Keratinocyte (primary cell): Measurements from ENCODE around the gene TTYH2. TPM values are rescaled to one million over a fixed set of nuclear protein-coding genes. Genes with fewer than 3 reads are reported as not detected.

Source experiments
- DNase-seq: peaks from one replicate; pipeline ENCODE4 v3.0.0-alpha.2; 2011; ENCODE audit warnings: low read depth, missing footprints, low spot score
- FAIRE-seq: peaks from 2 replicates; lab custom pipeline; 2011; peaks lifted over from hg19 to GRCh38; lab: Jason Lieb, UNC
- H2AFZ ChIP-seq: 2 replicates; pipeline ENCODE4 v1.6.0; 2012; ENCODE audit warnings: low read length, control low read depth, inconsistent platforms; ENCODE audit not compliant: control insufficient read depth
- H3K27ac ChIP-seq: 2 replicates; pipeline ENCODE4 v1.5.1; 2011; ENCODE audit warnings: low read length; ENCODE audit not compliant: control insufficient read depth, insufficient read depth
- H3K27me3 ChIP-seq: 3 replicates; pipeline ENCODE4 v1.6.0; 2011; ENCODE audit warnings: low read length; ENCODE audit not compliant: control insufficient read depth, insufficient read depth; ENCODE audit errors: extremely low read depth
- H3K36me3 ChIP-seq, 2 experiments: 2 replicates in 1 of 2; 3 replicates in 1 of 2; pipeline ENCODE4 v1.5.1; 2011; ENCODE audit warnings: low read length in 2 of 2, mild to moderate bottlenecking in 1 of 2; ENCODE audit not compliant: control insufficient read depth in 2 of 2, insufficient read depth in 2 of 2; ENCODE audit errors: extremely low read depth in 1 of 2
- H3K4me1 ChIP-seq: 3 replicates; pipeline ENCODE4 v1.5.1; 2011; ENCODE audit warnings: low read length; ENCODE audit not compliant: control insufficient read depth, insufficient read depth; ENCODE audit errors: extremely low read depth
- H3K4me2 ChIP-seq: 3 replicates; pipeline ENCODE4 v1.6.0; 2011; ENCODE audit warnings: low read depth, low read length; ENCODE audit not compliant: control insufficient read depth, insufficient read depth; ENCODE audit errors: extremely low read depth
- H3K4me3 ChIP-seq, 3 experiments: fragments of 200-600 bp in 1 of 3; sonication (generic) in 1 of 3; 2 replicates in 2 of 3; 3 replicates in 1 of 3; pipeline ENCODE4 v1.5.1; 2011 to 2016; ENCODE audit warnings: low read length in 3 of 3, mild to moderate bottlenecking in 3 of 3, control low read depth in 2 of 3, inconsistent platforms in 1 of 3, low read depth in 1 of 3, mixed read lengths in 1 of 3, mixed run types in 1 of 3, moderate library complexity in 1 of 3; ENCODE audit not compliant: control insufficient read depth in 2 of 3, insufficient read depth in 2 of 3; ENCODE audit errors: extremely low read depth in 1 of 3
- H3K79me2 ChIP-seq: 2 replicates; pipeline ENCODE4 v1.6.0; 2012; ENCODE audit warnings: low read length; ENCODE audit not compliant: control insufficient read depth, insufficient read depth
- H3K9ac ChIP-seq: 3 replicates; pipeline ENCODE4 v1.6.0; 2011; ENCODE audit warnings: low read length; ENCODE audit not compliant: control insufficient read depth, insufficient read depth; ENCODE audit errors: extremely low read depth
- H3K9me1 ChIP-seq: 3 replicates; pipeline ENCODE4 v1.6.0; 2011; ENCODE audit warnings: low read length; ENCODE audit not compliant: control insufficient read depth, insufficient read depth; ENCODE audit errors: extremely low read depth
- H3K9me3 ChIP-seq: 2 replicates; pipeline ENCODE4 v1.5.1; 2012; ENCODE audit warnings: low read depth, low read length; ENCODE audit not compliant: control insufficient read depth
- H4K20me1 ChIP-seq: 3 replicates; pipeline ENCODE4 v1.6.0; 2011; ENCODE audit warnings: low read length; ENCODE audit not compliant: control insufficient read depth, insufficient read depth; ENCODE audit errors: extremely low read depth
- CTCF ChIP-seq, 3 experiments: IDR thresholded peaks in 1 of 3; conservative IDR thresholded peaks in 1 of 3; optimal IDR thresholded peaks in 1 of 3; 2 replicates in 2 of 3; 3 replicates in 1 of 3; pipeline versions ENCODE3 to v1.5.1; 2011; ENCODE audit warnings: low read length in 3 of 3, mild to moderate bottlenecking in 3 of 3, moderate library complexity in 2 of 3, control low read depth in 1 of 3, inconsistent platforms in 1 of 3; ENCODE audit not compliant: insufficient read depth in 2 of 3; ENCODE audit errors: extremely low read depth in 1 of 3
- EZH2 ChIP-seq: IDR thresholded peaks from one replicate; pipeline ENCODE4 v1.6.1; 2012; ENCODE audit warnings: inconsistent platforms, mild to moderate bottlenecking, low read length, moderate library complexity
- dilution Hi-C: fragments of 300-500 bp; cut with MboI; formaldehyde crosslinking; loops from one replicate; pipeline ENCODE4 v1.7.0; 2020; ENCODE audit warnings: low sequenced_read_pairs; ENCODE audit not compliant: extremely low pct_ligation_motif_present
- polyA plus RNA-seq, 5 experiments: library from polyadenylated mRNA; depleted of rRNA in 3 of 5; stranded (reverse) in 3 of 5; stranded (forward) in 1 of 5; unstranded in 1 of 5; fragments of >200 nt; gene quantifications; 1 replicate in 1 of 5; 2 replicates in 3 of 5; 3 replicates in 1 of 5; pipeline versions ENCODE4 v1.2.1 to v1.2.3, GENCODE V29; 2011 to 2012; ENCODE audit warnings: missing spikeins in 2 of 5, low read depth in 1 of 5, low replicate concordance in 1 of 5

The TTYH2 gene
- polyA plus RNA-seq, 1 donor (not counting 4 experiments of a cell fraction or from before 2014, with no cell fraction given) = 3.7 TPM

DNA sequence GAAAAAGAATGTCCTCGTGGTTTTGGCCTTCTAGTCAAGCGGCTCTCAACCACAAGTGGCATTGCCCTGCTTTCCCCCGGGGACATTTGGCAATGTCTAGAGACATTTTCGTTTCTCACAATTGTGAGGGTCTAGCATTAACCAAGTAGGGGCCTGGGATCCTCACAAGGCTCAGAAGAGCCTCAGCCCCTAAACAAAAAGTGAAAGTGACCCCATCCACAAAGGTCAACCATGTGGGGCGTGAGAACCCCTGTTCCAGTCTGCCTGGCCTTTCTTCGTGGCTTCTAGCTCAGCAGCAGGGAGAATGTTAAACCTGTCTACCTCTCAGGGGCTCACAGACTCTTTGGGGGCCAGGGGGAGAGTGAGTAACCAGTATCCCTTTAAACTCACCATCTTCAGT lies 14.7 kb upstream of the TTYH2 start:
- no peak overlapping the region for H3K27ac ChIP-seq
- H3K4me2 ChIP-seq = no peak overlapping the region
- H3K4me1 ChIP-seq = peaks cover 10% of the 10 kb centered on the region
- DNase-seq = no peak
- TF ChIP-seq EZH2 = no peak
- TF ChIP-seq CTCF (optimal IDR thresholded peaks at IDR 0.05 in 1 of 3, IDR thresholded peaks at IDR 0.05 in 1 of 3, conservative IDR thresholded peaks at IDR 0.05 in 1 of 3; ENCODE audit: extremely low read depth in 1 of 3, insufficient read depth in 2 of 3, low read length in 3 of 3) = no peak
- dilution Hi-C loops = no loop called here
- no peaks in the 10 kb centered on the region for H3K9me3 ChIP-seq
- no peak for FAIRE-seq
- no peak overlapping the region for H2AFZ ChIP-seq
- no peaks in the 10 kb centered on the region for H3K9me1 ChIP-seq
- H3K4me3 ChIP-seq = no peak overlapping the region
- peaks cover 42% of the 10 kb centered on the region for H3K27me3 ChIP-seq
- no peaks in the 10 kb centered on the region for H4K20me1 ChIP-seq
- H3K9ac ChIP-seq = no peak overlapping the region
- no peaks in the 10 kb centered on the region for H3K36me3 ChIP-seq
- peaks cover 2% of the 10 kb centered on the region for H3K79me2 ChIP-seq

DNA sequence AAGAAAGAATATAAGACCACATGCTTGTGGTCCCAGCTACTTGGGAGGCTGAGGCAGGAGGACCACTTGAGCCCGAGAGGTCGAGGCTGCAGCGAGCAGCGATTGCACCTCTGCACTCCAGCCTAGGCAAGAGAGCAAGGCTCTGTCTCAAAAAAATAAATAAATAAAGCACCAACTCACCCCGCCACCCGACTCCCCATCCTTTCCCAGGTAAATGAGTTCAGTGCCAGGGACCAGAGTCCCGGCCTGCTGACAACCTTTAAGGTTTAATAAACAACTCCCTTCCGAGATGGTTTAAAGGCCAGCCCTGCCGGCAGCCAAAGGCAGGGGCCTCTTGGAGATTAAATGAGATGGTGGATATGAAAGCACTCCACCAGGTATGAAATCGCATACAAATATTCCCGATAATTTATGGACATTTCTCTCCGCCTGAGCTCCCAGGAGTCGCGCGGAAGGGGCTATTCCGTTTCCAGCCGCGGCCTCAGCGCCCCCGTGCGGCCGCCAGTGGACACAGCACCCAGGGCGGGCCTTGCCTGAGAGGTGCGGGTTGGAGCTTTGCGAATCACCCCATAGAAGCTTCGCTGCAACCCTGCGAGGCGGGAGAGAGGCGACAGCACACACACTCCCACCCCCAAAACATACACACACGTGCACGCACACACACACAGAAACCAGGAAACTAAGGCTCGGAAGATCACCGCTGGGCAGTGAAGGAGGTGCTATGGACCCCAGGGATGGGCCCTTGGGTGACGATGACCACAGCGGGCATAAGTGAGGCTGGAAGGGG lies 13.9 kb upstream of the TTYH2 start:
- H2AFZ ChIP-seq = no peak overlapping the region
- peaks cover 10% of the 10 kb centered on the region for H3K79me2 ChIP-seq
- H3K4me1 ChIP-seq = peaks cover 10% of the 10 kb centered on the region
- peaks cover 3 to 7% of the 10 kb centered on the region in 2 experiments for H3K36me3 ChIP-seq
- H3K9me3 ChIP-seq = no peaks in the 10 kb centered on the region
- peak overlapping the region in 1 of 3 experiments; percentile 38 for H3K4me3 ChIP-seq
- H4K20me1 ChIP-seq = no peaks in the 10 kb centered on the region
- peak overlapping the region; percentile 75 for H3K4me2 ChIP-seq
- H3K9ac ChIP-seq = no peak overlapping the region
- dilution Hi-C loops = no loop called here
- peak; percentile 59 for FAIRE-seq
- no peak for DNase-seq
- TF ChIP-seq CTCF (optimal IDR thresholded peaks at IDR 0.05 in 1 of 3, IDR thresholded peaks at IDR 0.05 in 1 of 3, conservative IDR thresholded peaks at IDR 0.05 in 1 of 3; ENCODE audit: extremely low read depth in 1 of 3, insufficient read depth in 2 of 3, low read length in 3 of 3) (peak; percentile 93 to 97 (median 94)), EZH2 (no peak)
- H3K9me1 ChIP-seq = no peaks in the 10 kb centered on the region
- peaks cover 37% of the 10 kb centered on the region for H3K27me3 ChIP-seq
- no peak overlapping the region for H3K27ac ChIP-seq
